ENCODE results near the gene TIPRL. TPM values are rescaled to one million over a fixed set of nuclear protein-coding genes. Genes with fewer than 3 reads are reported as not detected.

TIPRL gene
- 10 to 100 TPM; 46.3 to 47.9 (median 46.7) TPM for total RNA-seq

DNA sequence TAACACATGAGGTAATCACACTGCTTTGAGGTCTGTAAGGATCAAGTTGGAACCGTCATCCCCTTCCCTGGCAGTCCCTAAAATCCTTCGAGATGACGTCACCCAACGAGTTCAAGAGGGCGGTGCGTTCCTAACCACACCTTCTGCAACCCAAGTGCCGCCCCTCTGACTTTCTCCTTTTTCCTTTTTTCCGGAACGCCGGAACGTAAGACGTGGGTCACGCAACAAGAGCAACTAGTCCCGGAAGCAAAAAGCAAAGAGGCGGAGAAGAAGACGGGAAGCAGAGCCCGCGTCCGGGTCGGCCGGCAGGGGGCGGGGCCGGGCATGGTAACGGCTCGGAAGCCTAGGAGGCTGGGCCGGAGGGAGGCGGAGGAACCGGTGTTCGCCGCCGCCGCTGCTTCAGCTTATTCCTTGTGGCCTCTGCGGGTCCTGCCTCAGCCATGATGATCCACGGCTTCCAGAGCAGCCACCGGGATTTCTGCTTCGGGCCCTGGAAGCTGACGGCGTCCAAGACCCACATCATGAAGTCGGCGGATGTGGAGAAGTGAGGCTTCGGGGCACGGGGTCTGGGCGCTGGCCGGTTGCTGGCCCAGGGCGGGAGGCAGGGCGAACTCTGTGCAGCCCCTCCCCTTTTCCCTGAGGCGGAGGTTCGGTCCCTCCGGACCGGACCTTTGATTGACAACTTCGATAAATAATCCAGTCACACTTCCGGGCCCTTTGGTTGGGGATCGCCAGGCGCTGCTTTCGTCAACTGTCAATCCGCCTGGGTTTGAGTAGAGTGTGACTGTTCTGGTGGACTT is at the start of gene TIPRL:
TIPRL (plus strand) TSS at position 325 of the 800 bp plus-strand sequence; CDS start at position 441, 116 bp downstream.
- Mint-ChIP-seq H3K27me3 (ENCODE audit: low read depth) (peaks cover 7% of the 10 kb centered on the region), H3K9me3 (no peaks in the 10 kb centered on the region), H3K4me3 (no peak within 1 kb of the TSS), H3K36me3 (ENCODE audit: insufficient read depth) (peaks cover 3% of the 10 kb centered on the region), H3K4me1 (ENCODE audit: low read depth) (peaks cover 10% of the 10 kb centered on the region)
- ATAC-seq (peak; percentile 90), DNase-seq (peak; percentile 91)

DNA sequence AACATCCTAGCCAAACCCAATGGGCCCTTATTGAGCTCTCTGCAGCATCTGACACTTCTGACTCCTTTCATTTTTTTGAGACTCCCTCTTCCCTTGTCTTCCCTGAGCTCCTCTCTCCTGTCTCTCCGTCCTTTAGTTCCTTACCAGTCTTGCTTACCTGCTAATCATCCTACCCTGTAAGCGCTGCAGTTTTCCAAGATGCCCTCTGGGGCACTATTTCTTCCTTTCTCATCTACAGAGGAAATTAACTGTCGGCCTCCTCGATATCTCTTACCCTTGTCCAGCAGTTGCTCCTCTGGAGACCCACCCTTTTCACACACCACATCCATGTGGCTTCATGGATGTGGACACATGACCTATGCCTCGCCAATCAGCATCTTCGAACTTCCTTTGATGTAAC is 48.8 kb upstream of the TIPRL start:
- peaks cover 56% of the 10 kb centered on the region for H3K27me3 Mint-ChIP-seq (ENCODE audit: low read depth)
- H3K36me3 Mint-ChIP-seq (ENCODE audit: insufficient read depth): no peaks in the 10 kb centered on the region
- H3K4me3 Mint-ChIP-seq: no peak overlapping the region
- DNase-seq: no peak
- peaks cover under 1% of the 10 kb centered on the region for H3K4me1 Mint-ChIP-seq (ENCODE audit: low read depth)
- H3K9me3 Mint-ChIP-seq: peaks cover 4% of the 10 kb centered on the region
- ATAC-seq: no peak

DNA sequence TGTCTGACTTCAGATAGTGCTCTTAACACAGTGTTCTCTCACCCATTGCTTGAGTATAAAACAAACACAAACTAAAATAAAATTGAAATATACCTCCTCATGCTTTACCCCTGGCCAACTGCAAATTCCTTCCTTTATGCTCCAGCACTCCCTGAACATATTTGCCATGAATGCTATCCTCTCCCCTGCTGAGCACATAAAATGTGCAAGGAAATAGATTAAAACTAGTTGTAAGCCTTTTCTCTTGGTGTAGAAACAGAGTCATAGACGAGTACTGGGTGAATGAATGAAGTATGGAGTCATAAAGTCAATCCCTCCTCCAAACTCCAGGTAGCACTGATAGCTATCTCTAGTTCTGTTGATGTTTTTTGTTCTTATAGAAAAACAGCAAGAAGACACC is 44.6 kb upstream of the TIPRL start:
- Mint-ChIP-seq H3K4me1 (ENCODE audit: low read depth) (peaks cover 27% of the 10 kb centered on the region), H3K36me3 (ENCODE audit: insufficient read depth) (no peaks in the 10 kb centered on the region), H3K9me3 (no peaks in the 10 kb centered on the region), H3K4me3 (no peak overlapping the region), H3K27me3 (ENCODE audit: low read depth) (peaks cover 57% of the 10 kb centered on the region)
- DNase-seq (no peak), ATAC-seq (no peak)

DNA sequence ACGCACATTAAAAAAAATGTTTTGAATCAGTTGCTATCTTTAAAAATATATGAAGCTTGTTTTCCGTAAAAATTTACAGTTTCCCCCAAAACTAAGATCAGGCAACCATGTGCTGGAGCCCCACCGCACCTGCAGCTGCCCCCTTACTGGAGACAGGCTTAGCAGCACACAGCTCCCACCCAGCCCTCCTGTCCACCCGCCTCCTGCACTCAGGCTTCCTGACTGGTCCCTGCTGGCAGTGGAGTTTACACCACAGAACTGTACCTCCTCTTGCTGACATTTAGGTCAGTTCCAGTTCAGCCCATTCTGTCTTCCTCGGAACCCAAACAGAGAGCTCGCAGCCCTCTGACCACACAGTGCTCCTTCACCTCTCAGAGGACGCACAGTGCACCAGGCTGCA is 44.1 kb upstream of the TIPRL start:
- Mint-ChIP-seq H3K36me3 (ENCODE audit: insufficient read depth) (no peaks in the 10 kb centered on the region), H3K27me3 (ENCODE audit: low read depth) (peaks cover 56% of the 10 kb centered on the region), H3K9me3 (no peaks in the 10 kb centered on the region), H3K4me1 (ENCODE audit: low read depth) (peaks cover 27% of the 10 kb centered on the region), H3K4me3 (no peak overlapping the region)
- ATAC-seq (no peak), DNase-seq (no peak)

DNA sequence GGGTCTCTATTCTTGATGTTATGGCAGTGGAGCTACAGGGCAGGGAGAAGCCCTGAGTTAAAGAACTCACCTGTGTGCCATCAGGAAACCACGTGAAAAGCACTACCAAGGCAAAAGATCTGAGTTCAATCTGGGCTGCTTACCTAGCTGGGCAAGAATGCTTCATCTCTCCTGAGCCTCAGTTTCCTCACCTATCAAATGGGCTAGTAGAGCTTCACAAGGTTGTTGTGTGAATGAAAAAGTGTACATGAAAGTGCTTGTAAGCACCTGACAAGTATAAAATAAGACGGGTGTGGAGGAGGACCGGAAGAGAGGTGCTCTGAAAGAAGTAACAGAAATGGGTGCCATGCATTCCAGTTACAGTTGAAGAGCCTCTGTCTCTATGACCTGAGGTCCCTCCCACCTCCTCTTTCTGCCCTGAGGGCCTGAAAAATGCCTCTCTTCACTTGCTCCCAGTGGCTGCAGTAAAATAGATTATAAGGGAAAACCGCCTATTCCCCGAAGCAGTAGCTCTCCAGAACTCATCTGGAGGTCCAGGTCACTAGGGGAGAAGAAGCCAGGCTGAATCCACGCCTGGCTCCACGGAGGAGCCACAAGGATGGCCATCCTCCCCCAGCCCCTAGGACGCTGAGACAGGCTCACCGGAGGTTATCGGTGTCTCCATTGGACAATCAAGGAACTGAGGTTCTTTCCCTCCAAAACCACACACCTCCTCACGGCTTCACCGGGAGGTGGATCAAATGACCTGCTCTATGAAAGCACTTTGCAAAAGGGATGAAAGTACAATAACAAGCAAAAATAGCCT is 43.4 kb upstream of the TIPRL start:
- DNase-seq: no peak
- H3K4me1 Mint-ChIP-seq (ENCODE audit: low read depth): peaks cover 27% of the 10 kb centered on the region
- no peak for ATAC-seq
- H3K4me3 Mint-ChIP-seq: peak overlapping the region; percentile 79
- H3K36me3 Mint-ChIP-seq (ENCODE audit: insufficient read depth): no peaks in the 10 kb centered on the region
- peaks cover 51% of the 10 kb centered on the region for H3K27me3 Mint-ChIP-seq (ENCODE audit: low read depth)
- H3K9me3 Mint-ChIP-seq: no peaks in the 10 kb centered on the region

DNA sequence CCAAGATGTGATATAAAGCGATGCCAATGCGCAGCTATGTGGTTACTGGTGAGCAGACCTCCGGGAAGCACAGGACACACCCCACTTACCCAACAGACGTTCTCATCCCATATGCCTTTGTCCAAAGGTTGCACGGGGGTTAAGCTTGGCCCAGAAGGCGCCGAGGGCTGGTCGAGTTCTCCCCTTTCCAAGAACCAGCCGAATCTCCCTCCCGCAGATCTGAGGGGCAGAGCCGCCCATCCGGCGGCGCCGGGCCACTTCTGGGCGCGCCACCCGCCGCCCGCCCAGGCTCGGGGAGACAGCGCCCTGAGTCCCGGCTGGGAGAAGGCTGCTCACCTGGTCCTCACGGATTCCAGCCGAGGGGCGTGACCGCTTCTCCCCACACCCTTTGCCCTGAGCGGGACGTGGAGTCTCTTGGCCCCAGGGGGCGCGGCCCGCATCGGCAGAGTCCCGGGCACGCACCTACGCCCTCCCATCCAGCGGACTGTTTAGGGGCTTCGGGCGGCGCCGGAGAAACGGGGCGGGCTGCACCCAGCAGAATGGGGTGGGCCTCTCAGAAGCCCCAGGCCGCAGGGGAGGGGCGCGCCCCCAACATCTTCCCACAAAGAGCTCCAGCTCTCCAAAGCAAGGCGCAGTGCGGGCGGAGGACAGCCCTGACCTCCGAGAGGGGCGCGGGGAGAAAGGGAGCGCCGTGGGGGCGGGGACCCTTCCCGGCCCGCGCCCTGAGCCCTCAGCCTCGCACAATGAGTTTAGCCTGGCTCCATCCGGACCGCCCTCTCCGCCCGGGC is 42.6 kb upstream of the TIPRL start:
- Mint-ChIP-seq H3K4me1 (ENCODE audit: low read depth) (peaks cover 27% of the 10 kb centered on the region), H3K27me3 (ENCODE audit: low read depth) (peaks cover 44% of the 10 kb centered on the region), H3K9me3 (no peaks in the 10 kb centered on the region), H3K36me3 (ENCODE audit: insufficient read depth) (no peaks in the 10 kb centered on the region), H3K4me3 (peak overlapping the region; percentile 79)
- ATAC-seq (peak; percentile 36 to 55), DNase-seq (no peak)

DNA sequence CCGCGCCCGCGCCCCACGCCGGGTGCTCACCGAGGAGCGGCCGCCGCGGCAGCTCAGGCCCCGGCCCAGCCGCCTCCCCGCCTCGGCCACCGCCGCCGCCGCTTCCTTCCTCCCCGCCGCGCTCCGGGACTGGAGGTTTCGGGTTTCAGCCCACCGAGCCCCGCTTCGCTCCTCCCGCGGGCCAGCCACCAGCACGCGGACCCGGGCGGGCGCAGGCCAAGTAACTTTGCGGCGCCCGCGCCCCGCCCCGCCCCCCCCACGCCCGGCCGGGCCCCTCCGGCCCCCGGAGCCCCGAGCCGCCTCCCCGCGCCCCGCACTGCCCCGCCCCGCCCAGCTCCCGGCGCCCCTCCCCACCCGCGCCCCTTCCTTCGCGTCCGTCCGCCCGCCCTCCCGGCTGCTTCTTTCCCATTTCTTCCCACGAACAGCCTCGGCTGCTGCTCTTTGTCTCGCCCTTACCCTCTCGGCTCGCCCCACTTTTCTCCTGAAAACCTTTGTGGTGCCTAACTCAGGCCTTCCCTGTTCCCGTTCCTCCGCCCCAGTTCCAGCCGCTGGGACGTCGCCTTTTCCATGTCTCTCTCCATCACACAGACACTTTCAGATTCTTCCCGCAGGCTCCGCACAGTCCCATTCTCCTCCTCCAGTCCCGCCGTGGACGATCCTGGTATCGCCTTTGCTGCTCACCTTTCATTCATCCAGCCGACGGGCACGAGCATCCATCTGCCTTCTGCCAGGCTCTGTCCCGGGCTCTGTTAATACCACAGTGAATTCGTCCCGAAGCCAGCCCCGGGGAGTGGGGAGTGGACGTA is 41.9 kb upstream of the TIPRL start, which contains the start of gene GPR161:
GPR161 (minus strand) TSS at position 222 of the 806 bp plus-strand sequence. CDS start 32,080 bp downstream, outside the sequence.
- DNase-seq: no peak
- Mint-ChIP-seq H3K36me3 (ENCODE audit: insufficient read depth) (no peaks in the 10 kb centered on the region), H3K4me1 (ENCODE audit: low read depth) (peaks cover 27% of the 10 kb centered on the region), H3K4me3 (peak within 1 kb of the TSS; percentile 88), H3K9me3 (no peaks in the 10 kb centered on the region), H3K27me3 (ENCODE audit: low read depth) (peaks cover 36% of the 10 kb centered on the region)
- peak; percentile 35 to 36 for ATAC-seq

DNA sequence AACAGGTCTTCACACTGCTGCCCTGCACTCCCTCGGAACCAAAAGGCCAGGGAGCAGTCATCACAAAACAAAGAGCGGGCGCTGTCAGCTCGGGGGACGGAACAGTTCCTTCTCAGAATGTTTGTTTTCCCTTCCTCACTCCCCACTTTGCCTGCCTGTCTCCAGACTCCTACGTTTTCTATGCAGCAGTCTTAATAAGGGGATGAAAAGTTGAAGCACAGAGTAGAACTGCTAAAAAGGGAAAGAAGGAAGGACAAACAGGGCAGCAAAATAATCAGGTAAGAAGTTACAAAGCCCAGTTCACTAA is 41.3 kb upstream of the TIPRL start:
- peak overlapping the region; percentile 88 for H3K4me3 Mint-ChIP-seq
- H3K27me3 Mint-ChIP-seq (ENCODE audit: low read depth): peaks cover 35% of the 10 kb centered on the region
- ATAC-seq (no peak), DNase-seq (no peak)
- no peaks in the 10 kb centered on the region for H3K36me3 Mint-ChIP-seq (ENCODE audit: insufficient read depth)
- no peaks in the 10 kb centered on the region for H3K9me3 Mint-ChIP-seq
- H3K4me1 Mint-ChIP-seq (ENCODE audit: low read depth): peaks cover 27% of the 10 kb centered on the region

DNA sequence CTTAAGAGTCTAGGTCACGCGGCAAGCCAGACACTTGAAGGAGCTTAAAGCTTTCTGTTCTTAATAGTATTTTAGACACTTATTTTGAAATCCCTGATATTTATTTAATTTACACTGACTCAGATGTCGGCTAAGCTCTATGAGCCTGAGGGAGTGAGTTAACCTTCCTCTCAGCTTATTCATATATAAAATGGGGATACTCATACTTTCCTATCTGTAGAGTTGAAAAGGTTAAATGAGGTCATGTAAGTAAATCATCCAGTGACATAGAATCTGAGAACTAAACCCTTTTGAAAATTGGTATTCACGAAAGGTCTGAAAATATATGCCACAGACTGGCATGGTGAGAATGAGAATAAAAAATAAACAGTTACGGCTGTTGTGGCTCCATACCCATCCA is 40.6 kb upstream of the TIPRL start:
- DNase-seq: no peak

DNA sequence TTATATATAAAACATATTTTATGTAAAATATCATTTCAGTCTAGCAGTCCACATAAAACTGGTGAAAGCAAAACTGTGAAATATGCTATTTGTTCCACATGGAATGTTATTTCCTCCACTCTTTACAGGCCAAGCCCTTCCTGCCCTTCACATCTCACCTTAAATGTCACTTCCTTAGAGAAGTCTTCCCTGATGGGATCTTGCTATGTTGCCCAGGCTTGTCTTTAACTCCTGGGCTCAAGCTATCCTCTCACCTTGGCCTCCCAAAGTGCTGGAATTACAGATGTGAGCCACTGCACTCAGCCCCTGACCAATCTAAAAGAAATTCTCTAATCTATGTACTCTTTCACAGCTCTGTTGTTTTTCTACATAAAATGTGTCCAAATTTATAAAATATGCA is 39.7 kb upstream of the TIPRL start:
- no peaks in the 10 kb centered on the region for H3K9me3 Mint-ChIP-seq
- peaks cover 25% of the 10 kb centered on the region for H3K27me3 Mint-ChIP-seq (ENCODE audit: low read depth)
- no peak for DNase-seq
- peaks cover 27% of the 10 kb centered on the region for H3K4me1 Mint-ChIP-seq (ENCODE audit: low read depth)
- no peak for ATAC-seq
- no peak overlapping the region for H3K4me3 Mint-ChIP-seq
- H3K36me3 Mint-ChIP-seq (ENCODE audit: insufficient read depth): no peaks in the 10 kb centered on the region

More for the DNA sequence above, 40.6 kb upstream of the TIPRL start:
- peaks cover 27% of the 10 kb centered on the region for H3K4me1 Mint-ChIP-seq (ENCODE audit: low read depth)
- peaks cover 28% of the 10 kb centered on the region for H3K27me3 Mint-ChIP-seq (ENCODE audit: low read depth)
- peak; percentile 20 to 36 for ATAC-seq
- H3K36me3 Mint-ChIP-seq (ENCODE audit: insufficient read depth): no peaks in the 10 kb centered on the region
- H3K9me3 Mint-ChIP-seq: no peaks in the 10 kb centered on the region
- peak overlapping the region; percentile 88 for H3K4me3 Mint-ChIP-seq

DNA sequence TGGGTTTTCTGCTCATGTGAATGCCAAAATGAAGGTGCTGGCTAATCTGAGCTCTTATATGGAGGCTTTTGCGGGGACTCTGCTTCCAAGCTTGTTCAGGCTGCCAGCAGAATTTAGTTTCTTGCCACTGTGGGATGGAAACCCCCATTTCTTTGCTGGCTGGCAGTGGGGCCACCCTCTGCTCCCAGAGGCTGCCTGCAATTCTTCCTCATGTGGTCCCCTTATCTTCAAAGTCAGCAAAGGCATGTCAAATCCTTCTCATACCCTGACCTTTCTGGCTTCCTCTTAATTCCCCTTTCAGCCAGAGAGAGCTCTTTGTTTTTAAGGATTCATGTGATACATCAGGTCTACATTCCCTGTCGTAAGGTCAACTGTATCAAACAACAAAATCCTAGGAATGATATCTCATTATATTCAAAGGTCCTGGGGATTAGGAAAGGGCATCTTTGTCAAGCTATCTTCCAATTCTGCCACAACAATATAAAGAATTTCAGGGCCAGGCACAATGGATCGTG is 36.8 kb upstream of the TIPRL start:
- Mint-ChIP-seq H3K4me1 (ENCODE audit: low read depth) (peaks cover 24% of the 10 kb centered on the region), H3K27me3 (ENCODE audit: low read depth) (peaks cover 7% of the 10 kb centered on the region), H3K4me3 (no peak overlapping the region), H3K9me3 (no peaks in the 10 kb centered on the region), H3K36me3 (ENCODE audit: insufficient read depth) (no peaks in the 10 kb centered on the region)
- ATAC-seq (no peak), DNase-seq (no peak)

DNA sequence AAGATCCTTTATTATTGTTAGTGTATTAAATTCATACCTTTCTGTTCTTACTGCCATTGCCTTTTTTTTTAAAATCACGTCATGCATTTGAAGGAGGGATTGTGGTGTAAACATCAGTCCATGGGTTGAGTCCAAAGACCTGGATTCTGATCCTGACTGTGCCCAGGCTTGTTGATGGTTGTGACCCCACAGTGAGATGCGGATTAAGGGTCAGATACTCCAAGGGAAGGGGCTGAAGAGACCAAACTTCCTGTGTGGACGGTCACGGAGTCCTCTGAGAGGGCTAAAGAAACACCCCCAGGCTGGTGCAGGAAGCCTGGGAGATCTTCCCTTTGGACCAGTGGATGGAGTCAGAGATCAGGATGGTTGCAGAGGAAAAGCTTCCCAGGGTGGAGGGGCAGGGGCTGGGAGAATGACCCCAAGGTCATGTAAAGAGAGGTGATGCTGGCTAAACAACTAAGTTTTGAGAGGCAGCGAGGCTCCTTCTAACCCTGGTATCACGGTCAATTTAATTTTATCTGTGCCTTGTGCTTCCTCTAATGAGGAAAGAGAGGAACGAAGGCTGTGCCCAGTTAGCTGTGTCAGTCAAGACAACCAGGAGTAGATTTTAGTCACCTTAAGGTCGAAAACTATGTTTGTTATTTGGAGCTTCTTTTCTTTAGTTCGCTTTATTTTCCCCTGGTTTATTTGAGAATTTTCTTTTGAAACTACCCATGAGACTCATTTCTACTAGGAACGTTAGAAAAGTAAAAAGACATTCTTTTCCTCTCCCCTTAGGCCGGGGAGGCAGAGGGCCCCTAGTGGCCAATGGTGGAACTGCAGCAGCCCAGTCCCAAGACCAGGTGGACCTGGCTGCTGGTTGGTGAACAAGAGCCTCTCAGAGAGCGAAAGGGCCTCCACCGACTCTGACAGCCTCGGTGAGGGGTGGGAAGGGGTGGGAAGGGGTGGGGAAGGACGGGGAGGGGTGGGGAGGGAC is 33.3 kb upstream of the TIPRL start:
- Mint-ChIP-seq H3K4me1 (ENCODE audit: low read depth) (peaks cover 13% of the 10 kb centered on the region), H3K4me3 (no peak overlapping the region), H3K27me3 (ENCODE audit: low read depth) (no peaks in the 10 kb centered on the region), H3K36me3 (ENCODE audit: insufficient read depth) (no peaks in the 10 kb centered on the region), H3K9me3 (no peaks in the 10 kb centered on the region)
- ATAC-seq (peak; percentile 98 to 99), DNase-seq (peak; percentile 88)
